HFFc6 (cell line): ENCODE results near the gene IPO7. TPM values are rescaled to one million over a fixed set of nuclear protein-coding genes. Genes with fewer than 3 reads are reported as not detected.
A peak's percentile ranks its signal among the peaks of the same experiment; 100 is the strongest.
"Not testable (repeated sequence)": the region's sequence is repeated elsewhere in the genome, so short reads cannot be mapped to it uniquely, and the experiment has no call there.

Experiments
- DNase-seq: peaks from one replicate; pipeline ENCODE4 v3.0.0-alpha.2; 2018
- H3K27ac Mint-ChIP-seq: 2 replicates; pipeline ENCODE4 v1.8.0; 2020; ENCODE audit warnings: mild to moderate bottlenecking, mixed read lengths
- H3K27me3 Mint-ChIP-seq: 2 replicates; pipeline ENCODE4 v1.8.0; 2021; ENCODE audit warnings: mild to moderate bottlenecking, moderate library complexity, mixed read lengths; ENCODE audit not compliant: insufficient read depth
- H3K36me3 Mint-ChIP-seq: 2 replicates; pipeline ENCODE4 v1.8.0; 2021; ENCODE audit warnings: low read depth, mixed read lengths
- H3K4me1 Mint-ChIP-seq: 2 replicates; pipeline ENCODE4 v1.8.0; 2020; ENCODE audit warnings: low read depth, mixed read lengths
- H3K4me3 Mint-ChIP-seq: 2 replicates; pipeline ENCODE4 v1.8.0; 2020; ENCODE audit warnings: mild to moderate bottlenecking, moderate library complexity, mixed read lengths
- H3K9me3 Mint-ChIP-seq: 2 replicates; pipeline ENCODE4 v1.8.0; 2020; ENCODE audit warnings: mild to moderate bottlenecking, mixed read lengths
- CTCF ChIP-seq: fragments of 200-600 bp; sonication (generic); IDR thresholded peaks from 2 replicates; pipeline ENCODE4 v1.5.0; 2021; ENCODE audit warnings: antibody characterized with exemption, mild to moderate bottlenecking
- long read RNA-seq: library from polyadenylated mRNA; unstranded; transcript quantifications from one replicate; pipeline ENCODE4 v2.0.0, GENCODE V29; 2019
- total RNA-seq, 6 experiments: library from RNA; stranded (reverse); fragmentation: NEBNext Ultra II Directional; extraction: Animal tissue kit (Norgen Biotek cat#: 25700); gene quantifications; 2 replicates in 1 of 6; 3 replicates in 5 of 6; pipeline ENCODE4 v1.2.3, GENCODE V29; 2021

IPO7 gene
- 100 to 1,000 TPM; 134 to 172 (median 154) TPM for total RNA-seq
- long read RNA-seq, partial matches to known transcripts: 9 of 26 reads
- long read RNA-seq, other reads (novel, unspliced or antisense): 17 of 26 reads

GRCh38 chr11:9384535-9385326, at the start of gene IPO7:
Gene IPO7 (plus strand): TSS chr11:9384652. CDS start chr11:9384764, 112 bp downstream.
- no peaks in the 10 kb centered on the region; the same call in 1 of the 2 replicates for H3K27me3 Mint-ChIP-seq
- peak within 1 kb of the TSS; percentile 97 for H3K4me3 Mint-ChIP-seq
- TF ChIP-seq CTCF: peak; percentile 69
- peaks cover 4% of the 10 kb centered on the region; the same call in 1 of the 2 replicates for H3K9me3 Mint-ChIP-seq
- H3K4me1 Mint-ChIP-seq: peaks cover 41% of the 10 kb centered on the region
- H3K36me3 Mint-ChIP-seq: peaks cover 38% of the 10 kb centered on the region
- DNase-seq: peak; percentile 87
- H3K27ac Mint-ChIP-seq: peak within 1 kb of the TSS; percentile 97

- H3K4me3 Mint-ChIP-seq: no peak overlapping the region
- no peak for DNase-seq
- no peaks in the 10 kb centered on the region for H3K9me3 Mint-ChIP-seq
- H3K36me3 Mint-ChIP-seq: no peaks in the 10 kb centered on the region
- H3K27ac Mint-ChIP-seq: no peak overlapping the region
- no peak for TF ChIP-seq CTCF
- no peaks in the 10 kb centered on the region; the same call in 1 of the 2 replicates for H3K27me3 Mint-ChIP-seq
- H3K4me1 Mint-ChIP-seq: peaks cover 5% of the 10 kb centered on the region; the same call in 1 of the 2 replicates
These were observed 42.7 kb upstream of the IPO7 start for GRCh38 chr11:9341638-9342178.

- no peak for TF ChIP-seq CTCF
- no peaks in the 10 kb centered on the region for H3K9me3 Mint-ChIP-seq
- no peak for DNase-seq
- H3K4me3 Mint-ChIP-seq: no peak overlapping the region
- no peak overlapping the region for H3K27ac Mint-ChIP-seq
- H3K36me3 Mint-ChIP-seq: peaks cover 6% of the 10 kb centered on the region; the same call in 1 of the 2 replicates
- peaks cover 5% of the 10 kb centered on the region; the same call in 1 of the 2 replicates for H3K4me1 Mint-ChIP-seq
- H3K27me3 Mint-ChIP-seq: peaks cover 3% of the 10 kb centered on the region
These were observed 40.3 kb upstream of the IPO7 start for GRCh38 chr11:9344061-9344680.

GRCh38 chr11:9347100-9347499, 37.4 kb upstream of the IPO7 start:
- DNase-seq: no peak
- H3K27me3 Mint-ChIP-seq: peaks cover 3% of the 10 kb centered on the region
- H3K4me3 Mint-ChIP-seq: no peak overlapping the region
- no peak for TF ChIP-seq CTCF
- no peak overlapping the region for H3K27ac Mint-ChIP-seq
- no peaks in the 10 kb centered on the region for H3K9me3 Mint-ChIP-seq
- peaks cover 13% of the 10 kb centered on the region for H3K36me3 Mint-ChIP-seq
- H3K4me1 Mint-ChIP-seq: peaks cover 10% of the 10 kb centered on the region

GRCh38 chr11:9347779-9348178, 36.7 kb upstream of the IPO7 start:
- DNase-seq, H3K9me3 Mint-ChIP-seq, H3K27ac Mint-ChIP-seq, H3K27me3 Mint-ChIP-seq, H3K4me3 Mint-ChIP-seq: not testable (repeated sequence)
- H3K4me1 Mint-ChIP-seq: peaks cover 13% of the 10 kb centered on the region
- peaks cover 15% of the 10 kb centered on the region for H3K36me3 Mint-ChIP-seq
